GM12878 (cell line): ENCODE results near the gene RWDD2A.

Experiments
- CTCF ChIP-seq, 3 experiments: IDR thresholded peaks in 2 of 3; conservative IDR thresholded peaks in 1 of 3; 2 replicates each; pipeline ENCODE4 v1.5.1; 2011; ENCODE audit warnings: low read depth in 3 of 3, low read length in 3 of 3, mild to moderate bottlenecking in 3 of 3, control low read depth in 2 of 3, moderate library complexity in 2 of 3, inconsistent platforms in 1 of 3, mixed read lengths in 1 of 3; ENCODE audit not compliant: control insufficient read depth in 2 of 3, insufficient read depth in 1 of 3; ENCODE audit errors: extremely low read depth in 1 of 3
- CUX1 ChIP-seq: IDR thresholded peaks from 2 replicates; pipeline ENCODE4 v1.6.1; 2012; ENCODE audit warnings: improper control_type of control experiment, low read depth, low read length; ENCODE audit not compliant: insufficient replicate concordance
- NR2C2 ChIP-seq: IDR thresholded peaks from 2 replicates; pipeline ENCODE4 v1.6.1; 2011; ENCODE audit warnings: borderline replicate concordance, low read depth; ENCODE audit not compliant: control insufficient read depth, insufficient read length
- PRDM15 ChIP-seq: fragments of 450-650 bp; formaldehyde crosslinking; IDR thresholded peaks from 2 replicates; pipeline ENCODE4 v1.4.0; 2020; ENCODE audit warnings: mild to moderate bottlenecking, moderate library complexity
- SMAD1 ChIP-seq: fragments of 450-650 bp; IDR thresholded peaks from 2 replicates; pipeline ENCODE4 v1.6.1; 2018; ENCODE audit warnings: mild to moderate bottlenecking, low read depth; ENCODE audit not compliant: partially characterized antibody

GRCh38 chr6:83182114-83182513 lies 11.0 kb upstream of the RWDD2A start:
- TF ChIP-seq CUX1 (no peak), CTCF (IDR thresholded peaks at IDR 0.05 in 2 of 3, conservative IDR thresholded peaks at IDR 0.05 in 1 of 3; ENCODE audit: control insufficient read depth in 2 of 3, extremely low read depth in 1 of 3, insufficient read depth in 1 of 3, low read depth in 3 of 3, low read length in 3 of 3) (no peak), PRDM15 (CRISPR knock-in tag) (no peak), NR2C2 (no peak), SMAD1 (no peak)
